ENCODE measurements around the gene TBL2. TPM values are rescaled to one million over a fixed set of nuclear protein-coding genes. Genes with fewer than 3 reads are reported as not detected.

TBL2 gene
- total and polyA plus RNA-seq, 10 of the 15 experiments (the other 5 are each of a cell fraction or from before 2014, with no cell fraction given) = 1.1 to 49.7 (median 26.7) TPM

DNA sequence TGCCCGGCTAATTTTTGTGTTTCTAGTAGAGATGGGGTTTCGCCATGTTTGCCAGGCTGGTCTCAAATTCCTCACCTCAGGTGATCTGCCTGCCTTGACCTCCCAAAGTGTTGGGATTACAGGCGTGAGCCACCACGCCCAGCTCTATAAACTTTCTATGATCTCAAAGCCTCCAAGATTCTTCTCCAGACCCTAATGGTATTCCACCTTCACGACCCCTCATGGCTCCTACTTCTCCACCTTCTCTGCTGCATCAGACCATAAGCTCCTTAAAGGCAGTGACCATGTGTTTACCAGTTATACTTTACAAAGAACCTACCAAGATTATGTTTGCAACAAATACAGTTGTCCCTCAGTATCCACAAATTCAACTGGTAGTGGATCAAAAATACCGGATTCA, 46.2 kb downstream of the TBL2 start (continued):
- TF ChIP-seq, protein P1, sequence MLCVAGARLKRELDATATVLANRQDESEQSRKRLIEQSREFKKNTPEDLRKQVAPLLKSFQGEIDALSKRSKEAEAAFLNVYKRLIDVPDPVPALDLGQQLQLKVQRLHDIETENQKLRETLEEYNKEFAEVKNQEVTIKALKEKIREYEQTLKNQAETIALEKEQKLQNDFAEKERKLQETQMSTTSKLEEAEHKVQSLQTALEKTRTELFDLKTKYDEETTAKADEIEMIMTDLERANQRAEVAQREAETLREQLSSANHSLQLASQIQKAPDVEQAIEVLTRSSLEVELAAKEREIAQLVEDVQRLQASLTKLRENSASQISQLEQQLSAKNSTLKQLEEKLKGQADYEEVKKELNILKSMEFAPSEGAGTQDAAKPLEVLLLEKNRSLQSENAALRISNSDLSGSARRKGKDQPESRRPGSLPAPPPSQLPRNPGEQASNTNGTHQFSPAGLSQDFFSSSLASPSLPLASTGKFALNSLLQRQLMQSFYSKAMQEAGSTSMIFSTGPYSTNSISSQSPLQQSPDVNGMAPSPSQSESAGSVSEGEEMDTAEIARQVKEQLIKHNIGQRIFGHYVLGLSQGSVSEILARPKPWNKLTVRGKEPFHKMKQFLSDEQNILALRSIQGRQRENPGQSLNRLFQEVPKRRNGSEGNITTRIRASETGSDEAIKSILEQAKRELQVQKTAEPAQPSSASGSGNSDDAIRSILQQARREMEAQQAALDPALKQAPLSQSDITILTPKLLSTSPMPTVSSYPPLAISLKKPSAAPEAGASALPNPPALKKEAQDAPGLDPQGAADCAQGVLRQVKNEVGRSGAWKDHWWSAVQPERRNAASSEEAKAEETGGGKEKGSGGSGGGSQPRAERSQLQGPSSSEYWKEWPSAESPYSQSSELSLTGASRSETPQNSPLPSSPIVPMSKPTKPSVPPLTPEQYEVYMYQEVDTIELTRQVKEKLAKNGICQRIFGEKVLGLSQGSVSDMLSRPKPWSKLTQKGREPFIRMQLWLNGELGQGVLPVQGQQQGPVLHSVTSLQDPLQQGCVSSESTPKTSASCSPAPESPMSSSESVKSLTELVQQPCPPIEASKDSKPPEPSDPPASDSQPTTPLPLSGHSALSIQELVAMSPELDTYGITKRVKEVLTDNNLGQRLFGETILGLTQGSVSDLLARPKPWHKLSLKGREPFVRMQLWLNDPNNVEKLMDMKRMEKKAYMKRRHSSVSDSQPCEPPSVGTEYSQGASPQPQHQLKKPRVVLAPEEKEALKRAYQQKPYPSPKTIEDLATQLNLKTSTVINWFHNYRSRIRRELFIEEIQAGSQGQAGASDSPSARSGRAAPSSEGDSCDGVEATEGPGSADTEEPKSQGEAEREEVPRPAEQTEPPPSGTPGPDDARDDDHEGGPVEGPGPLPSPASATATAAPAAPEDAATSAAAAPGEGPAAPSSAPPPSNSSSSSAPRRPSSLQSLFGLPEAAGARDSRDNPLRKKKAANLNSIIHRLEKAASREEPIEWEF (IDR thresholded peaks at IDR 0.05; ENCODE audit: insufficient replicate concordance, low read depth, low read length) = no peak
- TF ChIP-seq, protein P2, sequence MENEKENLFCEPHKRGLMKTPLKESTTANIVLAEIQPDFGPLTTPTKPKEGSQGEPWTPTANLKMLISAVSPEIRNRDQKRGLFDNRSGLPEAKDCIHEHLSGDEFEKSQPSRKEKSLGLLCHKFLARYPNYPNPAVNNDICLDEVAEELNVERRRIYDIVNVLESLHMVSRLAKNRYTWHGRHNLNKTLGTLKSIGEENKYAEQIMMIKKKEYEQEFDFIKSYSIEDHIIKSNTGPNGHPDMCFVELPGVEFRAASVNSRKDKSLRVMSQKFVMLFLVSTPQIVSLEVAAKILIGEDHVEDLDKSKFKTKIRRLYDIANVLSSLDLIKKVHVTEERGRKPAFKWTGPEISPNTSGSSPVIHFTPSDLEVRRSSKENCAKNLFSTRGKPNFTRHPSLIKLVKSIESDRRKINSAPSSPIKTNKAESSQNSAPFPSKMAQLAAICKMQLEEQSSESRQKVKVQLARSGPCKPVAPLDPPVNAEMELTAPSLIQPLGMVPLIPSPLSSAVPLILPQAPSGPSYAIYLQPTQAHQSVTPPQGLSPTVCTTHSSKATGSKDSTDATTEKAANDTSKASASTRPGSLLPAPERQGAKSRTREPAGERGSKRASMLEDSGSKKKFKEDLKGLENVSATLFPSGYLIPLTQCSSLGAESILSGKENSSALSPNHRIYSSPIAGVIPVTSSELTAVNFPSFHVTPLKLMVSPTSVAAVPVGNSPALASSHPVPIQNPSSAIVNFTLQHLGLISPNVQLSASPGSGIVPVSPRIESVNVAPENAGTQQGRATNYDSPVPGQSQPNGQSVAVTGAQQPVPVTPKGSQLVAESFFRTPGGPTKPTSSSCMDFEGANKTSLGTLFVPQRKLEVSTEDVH (IDR thresholded peaks at IDR 0.05; ENCODE audit: low read depth, partially characterized antibody) = no peak

DNA sequence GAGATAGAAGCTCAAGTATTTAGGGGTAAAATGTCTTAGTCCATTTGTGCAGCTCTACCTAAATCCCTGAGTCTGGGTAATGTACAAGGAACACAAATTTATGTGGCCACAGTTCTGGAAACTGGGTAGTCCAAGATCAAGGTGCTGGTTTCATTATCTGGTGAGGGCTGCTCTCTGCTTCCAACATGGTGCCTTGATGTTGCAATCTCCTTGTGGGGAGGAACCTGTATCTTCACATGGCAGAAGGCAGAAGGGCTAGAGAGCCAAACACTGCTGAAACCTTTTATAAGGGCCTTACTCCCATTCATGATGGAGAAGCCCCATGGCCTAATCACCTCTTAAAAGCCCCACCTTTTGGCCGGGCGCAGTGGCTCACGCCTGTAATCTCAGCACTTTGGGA, 47.6 kb downstream of the TBL2 start:
- SMC1A ChIA-PET (ENCODE audit: uncharacterized antibody, unreplicated experiment) = no interaction called here
- no peaks in the 10 kb centered on the region for H3K27me3 ChIP-seq (replicated peaks in 1 of 2; ENCODE audit: control insufficient read depth in 2 of 2, insufficient read depth in 2 of 2, low read length in 1 of 2)
- DNase-seq (ENCODE audit: low read depth, low spot score) (no peak), ATAC-seq (no peak), FAIRE-seq (no peak)
- in situ Hi-C loops (cut with MboI) = no loop called here
- intact Hi-C loops (cut with micrococcal nuclease; ENCODE audit: unreplicated experiment) = no loop called here
- no peak overlapping the region for H3K9ac ChIP-seq (ENCODE audit: control insufficient read depth, insufficient read depth, low read length)
- RAD21 ChIA-PET (ENCODE audit: unreplicated experiment) = no interaction called here
- 98% methylated on average over 3 of the region's 3 CpGs for WGBS (ENCODE audit: insufficient coverage, insufficient replicate concordance, low lambda C conversion rate, missing lambda C conversion rate)
- H3K4me1 ChIP-seq (ENCODE audit: control insufficient read depth, insufficient read depth, low read length) = peaks cover 11% of the 10 kb centered on the region
- no TSS peak for BruUV-seq (replicated peaks)
- H3K9me3 ChIP-seq (replicated peaks; ENCODE audit: control insufficient read depth, insufficient read depth, low read length) = no peaks in the 10 kb centered on the region
- peaks cover 0 to 5% of the 10 kb centered on the region in 2 experiments; a peak in 2 of 4 replicates for H3K36me3 ChIP-seq (ENCODE audit: control insufficient read depth in 2 of 2, insufficient read depth in 2 of 2, low read length in 1 of 2)
- H2AFZ ChIP-seq (ENCODE audit: control insufficient read depth, low read depth, low read length) = no peak overlapping the region
- no peaks in the 10 kb centered on the region for H4K20me1 ChIP-seq (ENCODE audit: control insufficient read depth, insufficient read depth)
- POLR2A ChIA-PET = no interaction called here
- H3K4me3 ChIP-seq = no peak overlapping the region
- CTCF ChIA-PET = no interaction called here
- no peak overlapping the region for H3K27ac ChIP-seq (ENCODE audit: control insufficient read depth, insufficient read depth)
- H3K79me2 ChIP-seq (ENCODE audit: control insufficient read depth, insufficient read depth, low read length) = no peaks in the 10 kb centered on the region
- H3K4me2 ChIP-seq (ENCODE audit: control insufficient read depth, insufficient read depth) = no peak overlapping the region
- no peak for TF ChIP-seq SIX5 (IDR thresholded peaks at IDR 0.05; ENCODE audit: low read depth, low read length, severe bottlenecking)
- TF ChIP-seq ZZZ3 (IDR thresholded peaks at IDR 0.05; ENCODE audit: control insufficient read depth, insufficient read length, low read depth) = no peak
- TF ChIP-seq ASH2L (IDR thresholded peaks at IDR 0.05; ENCODE audit: borderline replicate concordance, low read depth) = no peak
- TF ChIP-seq, protein P3, sequence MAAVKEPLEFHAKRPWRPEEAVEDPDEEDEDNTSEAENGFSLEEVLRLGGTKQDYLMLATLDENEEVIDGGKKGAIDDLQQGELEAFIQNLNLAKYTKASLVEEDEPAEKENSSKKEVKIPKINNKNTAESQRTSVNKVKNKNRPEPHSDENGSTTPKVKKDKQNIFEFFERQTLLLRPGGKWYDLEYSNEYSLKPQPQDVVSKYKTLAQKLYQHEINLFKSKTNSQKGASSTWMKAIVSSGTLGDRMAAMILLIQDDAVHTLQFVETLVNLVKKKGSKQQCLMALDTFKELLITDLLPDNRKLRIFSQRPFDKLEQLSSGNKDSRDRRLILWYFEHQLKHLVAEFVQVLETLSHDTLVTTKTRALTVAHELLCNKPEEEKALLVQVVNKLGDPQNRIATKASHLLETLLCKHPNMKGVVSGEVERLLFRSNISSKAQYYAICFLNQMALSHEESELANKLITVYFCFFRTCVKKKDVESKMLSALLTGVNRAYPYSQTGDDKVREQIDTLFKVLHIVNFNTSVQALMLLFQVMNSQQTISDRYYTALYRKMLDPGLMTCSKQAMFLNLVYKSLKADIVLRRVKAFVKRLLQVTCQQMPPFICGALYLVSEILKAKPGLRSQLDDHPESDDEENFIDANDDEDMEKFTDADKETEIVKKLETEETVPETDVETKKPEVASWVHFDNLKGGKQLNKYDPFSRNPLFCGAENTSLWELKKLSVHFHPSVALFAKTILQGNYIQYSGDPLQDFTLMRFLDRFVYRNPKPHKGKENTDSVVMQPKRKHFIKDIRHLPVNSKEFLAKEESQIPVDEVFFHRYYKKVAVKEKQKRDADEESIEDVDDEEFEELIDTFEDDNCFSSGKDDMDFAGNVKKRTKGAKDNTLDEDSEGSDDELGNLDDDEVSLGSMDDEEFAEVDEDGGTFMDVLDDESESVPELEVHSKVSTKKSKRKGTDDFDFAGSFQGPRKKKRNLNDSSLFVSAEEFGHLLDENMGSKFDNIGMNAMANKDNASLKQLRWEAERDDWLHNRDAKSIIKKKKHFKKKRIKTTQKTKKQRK (IDR thresholded peaks at IDR 0.05; ENCODE audit: low read depth, low read length) = no peak
- TF ChIP-seq, protein P4, sequence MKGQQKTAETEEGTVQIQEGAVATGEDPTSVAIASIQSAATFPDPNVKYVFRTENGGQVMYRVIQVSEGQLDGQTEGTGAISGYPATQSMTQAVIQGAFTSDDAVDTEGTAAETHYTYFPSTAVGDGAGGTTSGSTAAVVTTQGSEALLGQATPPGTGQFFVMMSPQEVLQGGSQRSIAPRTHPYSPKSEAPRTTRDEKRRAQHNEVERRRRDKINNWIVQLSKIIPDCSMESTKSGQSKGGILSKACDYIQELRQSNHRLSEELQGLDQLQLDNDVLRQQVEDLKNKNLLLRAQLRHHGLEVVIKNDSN (IDR thresholded peaks at IDR 0.05; ENCODE audit: borderline replicate concordance, extremely low read length, insufficient read depth, low read depth, low read length) = no peak
- TF ChIP-seq GATAD2B (conservative IDR thresholded peaks at IDR 0.05; ENCODE audit: low read depth) = no peak
- no peak for TF ChIP-seq CREB1 (IDR thresholded peaks at IDR 0.05; ENCODE audit: low read depth)

All from GM12878 (cell line).